ENCODE results near the gene ARID1B.

The ARID1B gene

GRCh38 chr6:156881687-156882629 is 104.8 kb downstream of the ARID1B start:
- DNase-seq: no peak

GRCh38 chr6:156883497-156884252 is 106.5 kb downstream of the ARID1B start:
- DNase-seq: no peak

GRCh38 chr6:156884306-156884705 is 107.1 kb downstream of the ARID1B start:
- no peak for DNase-seq

- no peak for DNase-seq
Observed at GRCh38 chr6:156885562-156885961, 108.4 kb downstream of the ARID1B start.

GRCh38 chr6:156886409-156886808 is 109.2 kb downstream of the ARID1B start:
- DNase-seq: no peak

GRCh38 chr6:156887623-156888269 is 110.6 kb downstream of the ARID1B start:
- DNase-seq: no peak

- no peak for DNase-seq
Observed at GRCh38 chr6:156889469-156889868, 112.3 kb downstream of the ARID1B start.

- DNase-seq: no peak
Observed at GRCh38 chr6:156889986-156890385, 112.8 kb downstream of the ARID1B start.

- peak; percentile 18 for DNase-seq
Observed at GRCh38 chr6:156890627-156891314, 113.6 kb downstream of the ARID1B start.

GRCh38 chr6:156897907-156898531 is 120.8 kb downstream of the ARID1B start:
- DNase-seq: no peak

- DNase-seq: no peak
Observed at GRCh38 chr6:156899071-156899470, 121.9 kb downstream of the ARID1B start.

- no peak for DNase-seq
Observed at GRCh38 chr6:156899532-156900135, 122.5 kb downstream of the ARID1B start.

GRCh38 chr6:156900292-156900691 is 123.1 kb downstream of the ARID1B start:
- no peak for DNase-seq

- DNase-seq: no peak
Observed at GRCh38 chr6:156901309-156902019, 124.3 kb downstream of the ARID1B start.

- no peak for DNase-seq
Observed at GRCh38 chr6:156902782-156903181, 125.6 kb downstream of the ARID1B start.

GRCh38 chr6:156904176-156904967 is 127.2 kb downstream of the ARID1B start:
- DNase-seq: no peak

- DNase-seq: no peak
Observed at GRCh38 chr6:156905801-156906200, 128.6 kb downstream of the ARID1B start.

GRCh38 chr6:156906451-156906850 is 129.3 kb downstream of the ARID1B start:
- no peak for DNase-seq

- DNase-seq: no peak
Observed at GRCh38 chr6:156909212-156910010, 132.2 kb downstream of the ARID1B start.

GRCh38 chr6:156910011-156910334 is 132.8 kb downstream of the ARID1B start:
- no peak for DNase-seq
